HepG2 (cell line): ENCODE data around the gene UBP1. TPM values are rescaled to one million over a fixed set of nuclear protein-coding genes. Genes with fewer than 3 reads are reported as not detected.

Source experiments
- ATAC-seq: fragments of 200-7000 bp; cut with Tn5 transposase; 3 replicates; pipeline ENCODE4 v1.9.1; 2020; ENCODE audit warnings: mild to moderate bottlenecking, moderate library complexity
- BruUV-seq: library from RNA; stranded (reverse); fragments of 400-500 nt; replicated peaks from 2 replicates; lab custom pipeline; 2021; lab: Mats Ljungman, UMichigan
- CTCF ChIA-PET: fragments of 300-600 bp; formaldehyde crosslinking; extraction: SDS; loops from one replicate; lab custom pipeline; 2021; ENCODE audit warnings: low total read pairs, inconsistent platforms, low intra/inter-chr PET ratio; lab: Yijun Ruan, JAX
- POLR2A ChIA-PET: fragments of 350-600 bp; sonication (Branson Sonifier 250); formaldehyde crosslinking; loops from one replicate; lab custom pipeline; 2020; ENCODE audit warnings: antibody characterized with exemption, inconsistent platforms; lab: Yijun Ruan, JAX
- DNase-seq: peaks from one replicate; pipeline ENCODE4 v3.0.0-alpha.2; 2015; ENCODE audit warnings: low spot score
- FAIRE-seq: peaks from 3 replicates; lab custom pipeline; 2011; peaks lifted over from hg19 to GRCh38; lab: Jason Lieb, UNC
- H2AFZ ChIP-seq: one replicate; pipeline ENCODE4 v1.6.1; 2011; ENCODE audit warnings: low read length, inconsistent platforms
- H3K27ac ChIP-seq: fragments of 300-600 bp; 3 replicates; pipeline ENCODE4 v1.8.0; 2011; ENCODE audit warnings: mixed run types, mild to moderate bottlenecking, mixed read lengths, low read length, inconsistent platforms; ENCODE audit not compliant: insufficient read depth; ENCODE audit errors: extremely low read length
- H3K27me3 ChIP-seq, 2 experiments: fragments of 200-600 bp in 1 of 2; 2 replicates in 1 of 2; 3 replicates in 1 of 2; pipeline versions ENCODE4 v1.6.0 to v1.8.0; 2011; ENCODE audit warnings: low read length in 2 of 2, mild to moderate bottlenecking in 2 of 2, moderate library complexity in 2 of 2, inconsistent platforms in 1 of 2; ENCODE audit not compliant: insufficient read depth in 2 of 2, control insufficient read depth in 1 of 2
- H3K36me3 ChIP-seq, 2 experiments: fragments of 200-600 bp in 1 of 2; replicated peaks in 1 of 2; 2 replicates in 1 of 2; 3 replicates in 1 of 2; pipeline versions ENCODE4 v1.5.1 to v1.8.0; 2011; ENCODE audit warnings: low read length in 2 of 2, inconsistent platforms in 1 of 2; ENCODE audit not compliant: insufficient read depth in 2 of 2, control insufficient read depth in 1 of 2
- H3K4me1 ChIP-seq: 2 replicates; pipeline ENCODE4 v1.5.1; 2012; ENCODE audit warnings: low read length, inconsistent platforms; ENCODE audit not compliant: insufficient read depth
- H3K4me2 ChIP-seq: 2 replicates; pipeline ENCODE4 v1.6.0; 2011; ENCODE audit warnings: low read depth, low read length, inconsistent platforms
- H3K4me3 ChIP-seq, 3 experiments: fragments of 200-600 bp in 1 of 3; sonication (generic), shearing (Covaris generic) in 1 of 3; replicated peaks in 1 of 3; 2 replicates each; pipeline ENCODE4 v1.5.1; 2011 to 2016; ENCODE audit warnings: low read length in 3 of 3, inconsistent platforms in 2 of 3, low read depth in 2 of 3, mild to moderate bottlenecking in 2 of 3, control low read depth in 1 of 3, mixed read lengths in 1 of 3; ENCODE audit not compliant: insufficient read depth in 1 of 3
- H3K79me2 ChIP-seq: one replicate; pipeline ENCODE4 v1.6.1; 2011; ENCODE audit warnings: low read length, inconsistent platforms; ENCODE audit not compliant: insufficient read depth
- H3K9ac ChIP-seq: 2 replicates; pipeline ENCODE4 v1.6.0; 2011; ENCODE audit warnings: mild to moderate bottlenecking, low read depth, low read length, inconsistent platforms; ENCODE audit not compliant: insufficient read depth
- H3K9me3 ChIP-seq: 2 replicates; pipeline ENCODE4 v1.5.1; 2012; ENCODE audit warnings: mild to moderate bottlenecking, low read length
- H4K20me1 ChIP-seq: 2 replicates; pipeline ENCODE4 v1.6.0; 2011; ENCODE audit warnings: inconsistent platforms, mild to moderate bottlenecking, low read length, moderate library complexity; ENCODE audit not compliant: insufficient read depth
- AHR ChIP-seq: IDR thresholded peaks from 2 replicates; pipeline ENCODE4 v1.6.1; 2018; ENCODE audit warnings: missing genetic modification reagents, missing compliant biosample characterization
- CEBPB ChIP-seq: IDR thresholded peaks from 2 replicates; pipeline ENCODE4 v1.6.1; 2011; ENCODE audit warnings: low read depth, low read length, improper control_type of control experiment, borderline replicate concordance
- ZNF121 ChIP-seq: sonication (generic); formaldehyde crosslinking; IDR thresholded peaks from 2 replicates; pipeline ENCODE4 v1.5.0; 2020; ENCODE audit warnings: mild to moderate bottlenecking, missing genetic modification reagents
- WGBS: methylation state at CpG from one replicate; pipeline ENCODE4 v1.1.6; 2017; ENCODE audit warnings: low lambda C conversion rate; 5-methylcytosine and 5-hydroxymethylcytosine counted together
- in situ Hi-C: cut with HindIII; loops from 2 replicates; pipeline ENCODE4 v1.10.0; 2017; ENCODE audit warnings: low pct_unique_long_range_greater_than_20kb; ENCODE audit not compliant: extremely low pct_ligation_motif_present
- intact Hi-C: fragments of 100-400 bp; cut with micrococcal nuclease; formaldehyde crosslinking; loops from one replicate; pipeline ENCODE4 v1.10.0; 2022; ENCODE audit not compliant: unreplicated experiment
- polyA plus RNA-seq, 8 experiments: library from polyadenylated mRNA; depleted of rRNA in 3 of 8; stranded (reverse) in 7 of 8; unstranded in 1 of 8; fragments of >200 nt; fragmentation: Illumina TruSeq in 4 of 8; extraction: Trizol in 4 of 8; gene quantifications; 2 replicates each; pipeline versions ENCODE4 v1.2.1 to v1.2.3, GENCODE V29; 2011 to 2016; ENCODE audit warnings: low read depth in 4 of 8, missing spikeins in 1 of 8, mixed read lengths in 1 of 8; ENCODE audit not compliant: insufficient read depth in 1 of 8
- total RNA-seq, 5 experiments: library from RNA; depleted of rRNA; stranded (reverse); fragments of >200 nt; fragmentation: Illumina TruSeq; extraction: Trizol; gene quantifications; 2 replicates each; pipeline ENCODE4 v1.2.3, GENCODE V29; 2016; ENCODE audit warnings: low read depth in 1 of 5

Gene UBP1
- total and polyA plus RNA-seq, 2 of the 13 experiments (the other 11 are each of a cell fraction or from before 2014, with no cell fraction given) = 48.3 to 79.9 TPM

DNA sequence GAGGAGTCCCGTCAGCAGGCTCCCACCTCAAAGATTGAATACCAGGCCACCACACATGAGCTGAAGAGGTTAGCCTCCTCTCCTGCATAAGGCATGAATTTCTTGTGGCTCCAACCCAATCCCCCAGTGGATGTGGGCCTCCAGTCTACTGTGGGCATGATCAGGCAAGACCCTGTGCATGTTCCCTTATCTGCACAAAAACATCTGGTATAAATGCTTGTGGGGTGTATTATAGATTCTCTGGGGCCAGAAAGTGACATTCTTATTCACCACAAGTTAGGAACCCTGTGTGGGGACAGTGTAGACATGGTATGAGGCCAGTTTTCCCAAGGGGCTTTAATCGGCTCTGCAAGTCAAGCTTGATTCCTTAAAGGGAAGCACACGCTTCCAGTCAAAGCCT is 18.2 kb upstream of the UBP1 start:
- no peak for ATAC-seq
- Histone ChIP-seq H3K4me2 (no peak overlapping the region), H4K20me1 (no peaks in the 10 kb centered on the region), H3K36me3 (no peaks in the 10 kb centered on the region), H3K4me3 (no peak overlapping the region), H3K27ac (no peak overlapping the region), H3K4me1 (no peaks in the 10 kb centered on the region), H3K79me2 (no peaks in the 10 kb centered on the region), H3K27me3 (no peaks in the 10 kb centered on the region), H3K9ac (no peak overlapping the region), H3K9me3 (no peaks in the 10 kb centered on the region), H2AFZ (no peak overlapping the region)
- POLR2A ChIA-PET = no interaction called here
- intact Hi-C loops = no loop called here
- in situ Hi-C loops = no loop called here
- DNase-seq = no peak
- WGBS = 65% methylated on average over 3 of the region's 3 CpGs
- CTCF ChIA-PET = no interaction called here
- no peak for TF ChIP-seq AHR (CRISPR knock-in tag)
- no TSS peak for BruUV-seq
- FAIRE-seq = no peak

DNA sequence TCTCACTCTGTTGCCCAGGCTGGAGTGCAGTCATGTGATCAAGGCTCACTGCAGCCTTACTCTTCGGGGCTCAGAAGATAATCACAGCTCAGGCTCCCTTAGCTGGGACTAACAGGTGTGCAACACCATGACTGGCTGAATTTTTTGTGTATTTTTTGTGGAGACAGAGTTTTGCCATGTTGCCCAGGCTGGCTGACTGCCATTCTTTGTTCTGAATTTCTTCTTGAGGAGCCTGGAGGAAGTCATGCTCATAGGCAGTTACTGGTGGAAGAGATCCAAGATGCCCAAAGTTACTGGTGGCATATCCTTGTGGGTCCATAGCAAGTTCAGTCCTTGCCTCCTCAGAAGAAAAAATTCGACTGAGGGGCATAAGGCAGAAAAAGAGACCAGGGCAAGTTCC is 16.6 kb upstream of the UBP1 start:
- no peaks in the 10 kb centered on the region for H3K4me1 ChIP-seq
- ChIA-PET CTCF (no interaction called here), POLR2A (no interaction called here)
- H3K27me3 ChIP-seq = no peaks in the 10 kb centered on the region
- TF ChIP-seq CEBPB (no peak), ZNF121 (0 out of 2 replicates have a peak, but pooled peaks have one; percentile 9)
- H3K4me3 ChIP-seq = no peak overlapping the region
- H3K27ac ChIP-seq = no peak overlapping the region
- no peak overlapping the region for H3K4me2 ChIP-seq
- no peaks in the 10 kb centered on the region for H4K20me1 ChIP-seq
- no TSS peak for BruUV-seq
- no peaks in the 10 kb centered on the region for H3K36me3 ChIP-seq
- intact Hi-C loops (no loop called here), in situ Hi-C loops (no loop called here)
- FAIRE-seq (no peak), ATAC-seq (no peak), DNase-seq (no peak)
- H3K9me3 ChIP-seq = no peaks in the 10 kb centered on the region
- H3K9ac ChIP-seq = no peak overlapping the region
- 18% methylated on average over 2 of the region's 2 CpGs for WGBS
- no peak overlapping the region for H2AFZ ChIP-seq
- no peaks in the 10 kb centered on the region for H3K79me2 ChIP-seq
